Measurements from ENCODE around the gene RYR2.

DNA sequence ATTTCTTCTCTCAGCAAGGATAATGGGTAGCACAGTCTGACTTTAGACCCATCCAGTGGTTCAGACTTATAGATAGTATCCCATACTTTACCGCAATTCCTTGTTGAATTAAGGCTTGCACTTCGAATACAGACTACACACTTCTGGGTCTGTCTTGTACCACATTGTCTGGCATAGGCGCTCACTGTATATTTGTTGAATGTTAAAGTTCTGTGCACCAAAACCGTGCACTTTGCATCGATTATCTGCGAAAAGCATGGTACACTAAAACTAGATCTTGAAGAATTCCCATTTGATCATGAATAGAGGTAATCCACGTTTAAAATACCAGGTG, 556 bp upstream of the RYR2 start:
- no peak for TF ChIP-seq EZH2 (IDR thresholded peaks at IDR 0.05; ENCODE audit: borderline replicate concordance, insufficient read depth, low read depth, low read length, poor library complexity, severe bottlenecking)
- TF ChIP-seq, protein P1, sequence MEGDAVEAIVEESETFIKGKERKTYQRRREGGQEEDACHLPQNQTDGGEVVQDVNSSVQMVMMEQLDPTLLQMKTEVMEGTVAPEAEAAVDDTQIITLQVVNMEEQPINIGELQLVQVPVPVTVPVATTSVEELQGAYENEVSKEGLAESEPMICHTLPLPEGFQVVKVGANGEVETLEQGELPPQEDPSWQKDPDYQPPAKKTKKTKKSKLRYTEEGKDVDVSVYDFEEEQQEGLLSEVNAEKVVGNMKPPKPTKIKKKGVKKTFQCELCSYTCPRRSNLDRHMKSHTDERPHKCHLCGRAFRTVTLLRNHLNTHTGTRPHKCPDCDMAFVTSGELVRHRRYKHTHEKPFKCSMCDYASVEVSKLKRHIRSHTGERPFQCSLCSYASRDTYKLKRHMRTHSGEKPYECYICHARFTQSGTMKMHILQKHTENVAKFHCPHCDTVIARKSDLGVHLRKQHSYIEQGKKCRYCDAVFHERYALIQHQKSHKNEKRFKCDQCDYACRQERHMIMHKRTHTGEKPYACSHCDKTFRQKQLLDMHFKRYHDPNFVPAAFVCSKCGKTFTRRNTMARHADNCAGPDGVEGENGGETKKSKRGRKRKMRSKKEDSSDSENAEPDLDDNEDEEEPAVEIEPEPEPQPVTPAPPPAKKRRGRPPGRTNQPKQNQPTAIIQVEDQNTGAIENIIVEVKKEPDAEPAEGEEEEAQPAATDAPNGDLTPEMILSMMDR (IDR thresholded peaks at IDR 0.05), result no peak
